Measurements from ENCODE around the gene AFG1L.

DNA sequence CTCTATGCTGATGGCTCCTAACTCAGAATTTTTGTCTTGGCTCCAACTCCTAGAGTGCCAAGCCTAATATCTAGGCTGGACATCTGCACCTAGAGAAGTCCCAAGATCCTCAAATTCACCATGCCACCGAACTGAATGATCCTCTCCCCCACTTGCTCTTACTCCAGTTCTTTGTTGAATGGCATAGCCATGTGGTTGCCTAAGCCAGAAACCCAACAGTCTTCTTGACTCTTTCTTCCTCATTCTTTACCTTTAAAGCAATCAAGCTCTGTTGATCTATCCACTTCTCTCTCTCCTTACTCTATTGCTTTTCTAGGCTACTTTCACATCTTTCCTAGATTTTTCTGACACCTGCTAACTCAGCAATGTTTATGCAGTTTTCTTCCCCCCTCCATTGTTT is 139.4 kb downstream of the AFG1L start:
- TF ChIP-seq, protein P1, sequence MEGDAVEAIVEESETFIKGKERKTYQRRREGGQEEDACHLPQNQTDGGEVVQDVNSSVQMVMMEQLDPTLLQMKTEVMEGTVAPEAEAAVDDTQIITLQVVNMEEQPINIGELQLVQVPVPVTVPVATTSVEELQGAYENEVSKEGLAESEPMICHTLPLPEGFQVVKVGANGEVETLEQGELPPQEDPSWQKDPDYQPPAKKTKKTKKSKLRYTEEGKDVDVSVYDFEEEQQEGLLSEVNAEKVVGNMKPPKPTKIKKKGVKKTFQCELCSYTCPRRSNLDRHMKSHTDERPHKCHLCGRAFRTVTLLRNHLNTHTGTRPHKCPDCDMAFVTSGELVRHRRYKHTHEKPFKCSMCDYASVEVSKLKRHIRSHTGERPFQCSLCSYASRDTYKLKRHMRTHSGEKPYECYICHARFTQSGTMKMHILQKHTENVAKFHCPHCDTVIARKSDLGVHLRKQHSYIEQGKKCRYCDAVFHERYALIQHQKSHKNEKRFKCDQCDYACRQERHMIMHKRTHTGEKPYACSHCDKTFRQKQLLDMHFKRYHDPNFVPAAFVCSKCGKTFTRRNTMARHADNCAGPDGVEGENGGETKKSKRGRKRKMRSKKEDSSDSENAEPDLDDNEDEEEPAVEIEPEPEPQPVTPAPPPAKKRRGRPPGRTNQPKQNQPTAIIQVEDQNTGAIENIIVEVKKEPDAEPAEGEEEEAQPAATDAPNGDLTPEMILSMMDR (conservative IDR thresholded peaks at IDR 0.05), result no peak
- TF ChIP-seq ZFX (IDR thresholded peaks at IDR 0.05), result no peak

Data from C4-2B (cell line).